Activated effector memory CD4-positive, alpha-beta T cell treated with anti-CD3 and anti-CD28 coated beads, Interleukin-2, amount 50 U/mL, for 16 hours (primary cell): ENCODE measurements around the gene PTPRN2.
"Not testable (repeated sequence)": the region's sequence is repeated elsewhere in the genome, so short reads cannot be mapped to it uniquely, and the experiment has no call there.

Experiments used
- DNase-seq: peaks from one replicate; pipeline ENCODE4 v3.0.0-alpha.2; 2020

Gene PTPRN2

DNA sequence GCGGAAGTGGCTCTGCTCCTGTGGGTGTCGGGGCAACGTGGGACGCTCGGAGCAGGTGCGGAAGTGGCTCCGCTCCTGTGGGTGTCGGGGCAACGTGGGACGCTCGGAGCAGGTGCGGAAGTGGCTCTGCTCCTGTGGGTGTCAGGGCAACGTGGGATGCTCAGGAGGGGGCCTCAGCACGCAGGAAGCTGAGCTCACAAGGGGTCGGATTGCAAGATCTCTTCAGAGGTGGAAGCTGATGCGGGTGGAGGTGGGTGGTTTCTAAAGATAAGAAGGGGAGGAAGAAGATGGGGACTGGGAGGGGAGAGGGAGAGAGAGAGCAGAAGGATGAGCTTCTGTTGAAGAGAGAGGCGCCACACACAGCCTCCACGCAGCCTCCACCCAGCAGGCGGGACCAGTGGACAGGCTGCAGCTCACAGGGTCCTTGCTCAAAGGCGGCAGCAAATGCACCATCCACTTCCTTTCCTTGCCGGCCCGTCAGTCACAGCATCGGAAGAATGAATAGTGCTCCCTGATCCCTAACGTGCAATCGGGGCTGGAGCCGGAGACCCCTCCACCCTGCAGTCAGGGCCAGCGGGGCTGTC, 78.7 kb downstream of the PTPRN2 start:
- DNase-seq, result no peak

DNA sequence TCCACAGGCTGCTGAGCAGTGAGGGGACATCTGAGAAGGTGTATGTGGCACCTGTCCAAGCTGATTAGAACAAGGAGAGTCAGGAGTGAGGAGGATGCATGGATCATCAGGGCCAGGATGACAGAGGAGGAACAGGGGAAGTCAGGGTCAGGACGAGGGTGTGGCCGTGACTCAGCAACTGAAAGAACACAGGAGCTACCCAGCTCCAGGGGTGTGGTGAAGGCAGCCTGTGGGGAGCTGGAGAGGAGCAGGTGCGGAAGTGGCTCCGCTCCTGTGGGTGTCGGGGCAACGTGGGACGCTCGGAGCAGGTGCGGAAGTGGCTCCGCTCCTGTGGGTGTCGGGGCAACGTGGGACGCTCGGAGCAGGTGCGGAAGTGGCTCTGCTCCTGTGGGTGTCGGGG, 79.3 kb downstream of the PTPRN2 start:
- not testable (repeated sequence) for DNase-seq

- no peak for DNase-seq
These were observed 79.7 kb downstream of the PTPRN2 start for GRCh38 chr7:158507917-158508316.

- not testable (repeated sequence) for DNase-seq
These were observed 80.4 kb downstream of the PTPRN2 start for GRCh38 chr7:158507175-158507574.

DNA sequence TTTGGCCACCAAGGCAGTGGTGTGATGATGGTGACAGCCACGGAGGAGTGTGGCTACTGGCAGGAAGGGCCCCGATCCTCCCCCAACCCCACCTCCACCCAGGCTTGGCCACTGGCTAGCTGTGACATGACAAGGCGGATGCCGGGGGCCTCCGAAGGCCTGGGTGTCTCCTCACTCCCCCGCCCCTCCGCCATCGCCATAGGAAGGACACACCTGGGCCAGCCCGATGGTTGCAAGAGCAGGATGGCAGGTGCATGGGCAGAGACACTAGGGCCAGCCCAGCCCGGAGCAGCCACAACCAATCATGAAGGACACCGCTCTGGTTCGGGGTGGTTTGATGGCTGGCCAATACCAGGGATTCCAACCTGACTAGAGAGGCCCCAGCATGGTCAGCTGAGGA, 81.0 kb downstream of the PTPRN2 start:
- DNase-seq, result no peak

DNA sequence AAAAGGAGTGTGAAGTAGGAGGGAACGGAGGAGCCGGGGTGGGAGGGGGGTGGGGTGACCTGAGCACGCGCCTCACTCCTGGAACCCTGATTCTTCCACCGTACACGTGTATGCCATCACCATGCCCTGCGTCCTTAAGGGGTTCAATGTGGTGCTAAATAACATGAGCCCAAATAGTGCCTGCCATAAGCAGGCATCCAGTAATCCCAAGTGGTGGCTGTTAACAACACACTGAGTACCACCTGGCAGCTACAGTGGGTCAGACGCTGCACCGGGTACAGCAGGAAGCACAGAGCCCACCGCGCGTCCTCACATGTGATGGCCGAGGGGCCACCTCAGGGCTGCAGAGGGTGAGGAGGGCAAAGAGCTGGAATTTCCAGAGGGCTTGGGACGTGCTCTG, 81.9 kb downstream of the PTPRN2 start:
- DNase-seq, result no peak

GRCh38 chr7:158502068-158502750, 85.4 kb downstream of the PTPRN2 start:
- no peak for DNase-seq

DNA sequence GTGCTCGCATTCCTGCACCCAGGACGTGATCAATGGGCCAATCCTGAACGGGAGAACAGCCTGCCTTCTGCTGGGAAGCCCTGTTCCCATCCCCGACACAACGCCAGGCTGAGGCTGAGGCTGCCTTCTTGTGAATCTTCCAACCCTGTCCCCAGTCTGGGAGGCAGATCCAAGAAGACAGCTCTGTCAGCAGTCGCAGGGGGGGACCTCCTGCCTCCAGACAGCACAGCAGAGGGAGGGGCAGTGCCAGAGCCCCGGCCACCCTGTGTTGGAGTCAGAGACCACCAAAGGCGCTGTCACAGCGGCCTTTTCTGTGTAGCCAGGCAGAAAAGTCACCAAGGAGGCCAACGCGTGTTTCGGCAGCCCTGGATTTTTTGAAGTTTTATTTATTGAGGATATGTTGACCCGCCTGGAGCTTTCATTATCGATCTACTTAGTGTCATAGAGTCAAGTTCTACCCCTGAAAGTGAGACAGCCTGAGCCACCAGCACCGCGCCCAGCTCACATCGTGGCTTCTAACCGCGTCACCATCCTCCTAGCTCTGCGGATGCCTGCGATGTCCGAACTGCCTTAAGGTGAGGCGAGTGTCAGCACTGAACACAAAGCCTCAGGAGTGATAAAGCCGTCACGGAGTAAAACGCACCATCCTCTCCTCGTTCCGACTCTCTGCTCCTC, 86.1 kb downstream of the PTPRN2 start:
- no peak for DNase-seq

- no peak for DNase-seq
These were observed 87.0 kb downstream of the PTPRN2 start for GRCh38 chr7:158500651-158501052.

- no peak for DNase-seq
These were observed 88.6 kb downstream of the PTPRN2 start for GRCh38 chr7:158499082-158499455.

DNA sequence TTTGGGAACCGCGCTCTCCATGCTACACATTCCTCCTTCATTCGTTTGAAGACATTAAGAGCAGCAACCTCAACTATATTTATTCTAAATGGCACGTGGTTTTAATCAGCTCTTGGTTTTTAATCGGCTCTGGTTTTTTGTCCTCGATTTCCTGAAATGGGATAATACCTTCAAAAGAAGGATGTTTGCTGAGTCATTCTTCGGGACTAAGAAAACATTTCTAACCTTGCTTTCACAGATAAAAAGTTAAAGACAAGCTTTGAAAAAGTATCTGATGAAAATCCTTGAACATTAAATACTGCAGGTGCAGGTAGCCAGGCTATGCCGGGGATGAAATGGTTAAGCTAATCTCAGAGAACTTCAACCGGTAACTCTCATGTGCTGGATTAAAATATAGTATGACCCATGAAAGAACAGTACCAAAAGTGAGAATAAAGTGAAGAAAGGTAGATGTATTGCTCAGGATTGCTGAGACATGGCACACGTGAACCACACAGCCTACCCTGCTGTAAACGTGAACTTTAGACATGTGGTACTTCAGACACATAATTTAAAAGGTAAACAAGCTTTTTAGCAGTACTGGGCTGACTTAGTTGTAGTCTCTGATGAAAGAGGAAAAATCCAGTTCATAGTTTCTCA, 89.1 kb downstream of the PTPRN2 start:
- DNase-seq, result no peak

DNA sequence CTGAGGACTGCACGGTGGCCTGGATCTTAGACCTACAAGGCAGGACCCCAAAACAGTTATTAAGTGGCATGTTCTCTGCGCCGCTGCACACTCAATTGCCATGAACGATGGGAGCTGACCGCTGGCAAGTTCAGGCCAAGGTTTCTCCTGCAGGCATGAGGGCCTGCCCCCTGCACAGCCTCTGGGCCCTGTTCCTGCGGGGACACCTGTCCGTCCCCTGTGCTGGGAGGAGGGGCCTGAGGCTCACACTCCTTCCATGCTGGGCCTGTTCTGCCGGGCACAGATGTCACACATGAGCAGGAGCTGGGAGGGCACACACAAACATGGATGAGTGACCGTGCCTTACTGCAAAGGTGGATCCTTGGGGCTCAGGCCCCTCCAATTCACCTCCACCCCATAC, 90.0 kb downstream of the PTPRN2 start:
- DNase-seq, result no peak

DNA sequence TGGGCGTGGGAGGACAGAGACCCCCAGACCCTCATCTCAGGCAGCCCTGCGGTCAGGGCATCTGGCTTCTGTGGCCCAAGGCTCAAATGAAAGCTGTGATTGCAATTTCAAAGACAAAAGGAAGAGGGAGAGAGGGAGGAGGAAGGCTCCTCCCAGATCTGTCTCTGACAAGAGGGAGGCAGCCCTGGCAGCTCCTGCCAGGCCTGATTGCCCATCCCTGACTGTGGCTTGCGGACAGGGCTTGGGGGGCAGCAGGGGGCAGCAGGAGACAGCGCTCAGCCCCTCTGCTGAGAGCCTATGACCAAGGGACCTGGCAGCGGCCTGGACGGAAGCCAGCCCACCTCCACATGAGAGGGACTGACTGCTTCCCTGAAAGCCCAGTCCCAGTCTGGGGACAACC, 91.8 kb downstream of the PTPRN2 start:
- no peak for DNase-seq

DNA sequence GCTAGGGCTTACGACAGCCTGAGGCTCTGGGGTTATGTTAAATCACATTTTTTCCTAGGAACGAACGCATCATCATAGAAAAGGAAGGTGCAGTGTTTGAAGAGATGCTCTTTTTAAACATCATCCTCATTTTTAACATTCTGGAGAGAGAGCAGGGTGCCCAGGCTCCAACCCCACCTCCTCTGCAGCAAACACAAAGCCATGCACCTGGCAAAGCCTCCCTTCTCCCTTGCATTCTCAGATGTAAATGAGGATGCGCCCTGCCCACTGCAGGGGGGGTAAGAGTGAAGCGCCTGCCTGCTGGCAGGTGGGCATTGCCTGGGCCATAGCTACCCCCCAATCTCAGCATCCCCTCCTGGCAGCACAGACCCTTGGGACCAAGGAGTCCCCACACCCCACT, 92.4 kb downstream of the PTPRN2 start:
- DNase-seq, result no peak

DNA sequence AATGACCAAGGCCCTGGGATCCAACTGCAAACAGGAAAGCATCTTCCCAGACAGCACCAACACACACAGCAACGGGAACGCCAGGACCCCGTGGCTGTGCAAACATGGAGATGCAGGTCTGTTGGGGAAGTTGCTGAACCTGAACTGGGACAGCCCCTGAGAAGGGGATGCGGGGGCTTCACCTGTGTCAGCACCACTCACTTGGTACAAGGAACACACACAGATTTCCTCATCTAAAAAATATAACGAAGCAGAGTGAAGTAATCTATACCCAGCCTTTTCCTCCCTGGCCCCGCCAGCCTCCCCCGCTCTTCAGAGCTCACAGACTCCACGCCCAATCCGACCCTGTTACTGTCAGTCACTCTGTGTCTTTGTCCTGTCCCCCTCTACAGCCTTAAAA, 93.0 kb downstream of the PTPRN2 start:
- no peak for DNase-seq

GRCh38 chr7:158494162-158494586, 93.4 kb downstream of the PTPRN2 start:
- DNase-seq, result no peak

DNA sequence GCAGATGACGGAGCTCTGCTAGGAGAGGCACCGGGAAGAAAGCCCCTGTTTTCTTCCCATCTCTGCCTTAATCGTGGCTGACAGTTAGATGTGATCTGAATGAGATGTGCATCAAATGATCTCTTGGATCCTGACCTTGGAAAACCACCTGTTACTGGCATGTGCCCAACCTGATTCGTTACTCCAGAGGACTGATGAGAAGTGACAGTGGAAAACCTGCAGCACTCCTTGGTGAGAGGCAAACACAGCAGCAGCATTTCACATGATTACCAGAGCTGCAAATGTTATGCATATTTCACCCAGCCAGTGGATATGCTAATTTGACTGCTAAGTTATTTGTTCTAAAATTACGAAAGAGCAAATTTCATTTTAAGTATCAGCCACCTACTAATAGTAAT, 95.3 kb downstream of the PTPRN2 start:
- DNase-seq, result no peak

DNA sequence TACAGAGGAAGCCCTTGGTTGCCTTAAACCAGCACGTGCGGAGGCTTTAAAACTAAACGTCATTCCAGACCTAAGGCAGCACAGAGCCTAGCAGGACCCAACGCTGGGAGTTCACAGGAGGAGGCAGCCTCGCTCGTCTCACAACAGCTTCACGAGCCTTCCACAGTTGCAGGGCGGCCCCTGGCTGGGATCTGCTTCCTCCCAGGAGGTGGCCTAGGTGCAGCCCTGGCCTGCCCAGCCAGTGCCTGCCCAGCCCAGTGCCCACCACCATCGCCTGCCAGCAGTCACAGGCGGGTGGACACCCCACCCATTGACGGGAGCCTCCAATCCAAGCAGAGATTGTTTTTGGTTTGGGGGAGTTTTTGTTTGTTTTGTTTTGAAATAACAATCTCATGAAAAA, 96.5 kb downstream of the PTPRN2 start:
- DNase-seq, result no peak

GRCh38 chr7:158490171-158490782, 97.3 kb downstream of the PTPRN2 start:
- no peak for DNase-seq

GRCh38 chr7:158489462-158490155, 98.0 kb downstream of the PTPRN2 start:
- DNase-seq, result no peak

- no peak for DNase-seq
These were observed 99.2 kb downstream of the PTPRN2 start for GRCh38 chr7:158488181-158488971.

DNA sequence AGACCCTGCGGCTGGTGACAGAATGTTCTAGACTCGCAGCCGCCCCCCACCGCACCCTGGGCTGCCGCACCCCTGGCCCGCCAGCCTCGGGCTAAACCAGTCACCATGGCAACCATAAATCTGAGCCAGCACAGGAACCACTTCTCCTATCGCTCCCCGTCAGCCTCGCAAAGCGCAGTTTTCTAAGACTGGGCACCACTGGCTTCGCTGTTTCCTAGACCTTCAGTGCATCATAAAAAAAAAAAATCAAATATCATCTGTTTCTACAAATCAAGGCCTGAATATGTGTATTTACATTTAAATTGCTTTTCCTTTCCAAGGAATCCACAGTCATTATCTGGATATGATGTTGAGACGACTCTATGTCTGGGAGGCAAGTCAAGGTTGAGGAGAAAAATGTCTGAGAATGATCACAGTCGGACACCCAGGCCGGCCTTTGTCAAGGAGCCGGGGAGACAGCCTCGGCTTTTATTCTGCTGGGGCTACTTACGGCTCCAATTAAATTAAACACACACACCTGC, 99.9 kb downstream of the PTPRN2 start:
- no peak for DNase-seq
